Loucy (cell line): Measurements from ENCODE around the gene PXT1.

Experiments
- H2AFZ ChIP-seq: fragments of 200-600 bp; sonication (generic); 2 replicates; pipeline ENCODE4 v1.6.0; 2016; ENCODE audit warnings: antibody characterized with exemption, mild to moderate bottlenecking, low read length, moderate library complexity
- H3F3A ChIP-seq: fragments of 200-600 bp; 2 replicates; pipeline ENCODE4 v1.6.0; 2016; ENCODE audit warnings: antibody characterized with exemption, low read depth, mild to moderate bottlenecking
- H3K27me3 ChIP-seq: fragments of 200-600 bp; sonication (generic); 2 replicates; pipeline ENCODE4 v1.6.1; 2014; ENCODE audit warnings: low read length, mild to moderate bottlenecking; ENCODE audit not compliant: insufficient read depth, poor library complexity, severe bottlenecking
- H3K36me3 ChIP-seq: fragments of 200-600 bp; sonication (generic); 2 replicates; pipeline ENCODE4 v1.6.1; 2016; ENCODE audit warnings: low read length; ENCODE audit not compliant: insufficient read depth
- H3K4me1 ChIP-seq: fragments of 200-600 bp; sonication (generic); 2 replicates; pipeline ENCODE4 v1.5.1; 2014; ENCODE audit warnings: low read length, mild to moderate bottlenecking; ENCODE audit not compliant: insufficient read depth, poor library complexity, severe bottlenecking
- H3K4me2 ChIP-seq: fragments of 200-600 bp; sonication (generic); 2 replicates; pipeline ENCODE4 v1.6.0; 2014; ENCODE audit warnings: antibody characterized with exemption, low read length, low read depth, mild to moderate bottlenecking; ENCODE audit not compliant: poor library complexity, severe bottlenecking
- H3K4me3 ChIP-seq: fragments of 200-600 bp; sonication (generic); 2 replicates; pipeline ENCODE4 v1.5.1; 2014; ENCODE audit warnings: low read length, mild to moderate bottlenecking, mixed read lengths; ENCODE audit not compliant: poor library complexity, severe bottlenecking
- H3K79me2 ChIP-seq: fragments of 200-600 bp; sonication (generic); 2 replicates; pipeline ENCODE4 v1.6.1; 2014; ENCODE audit warnings: low read length; ENCODE audit not compliant: insufficient read depth
- H3K9ac ChIP-seq: fragments of 200-600 bp; sonication (generic); 2 replicates; pipeline ENCODE4 v1.6.0; 2014; ENCODE audit warnings: mild to moderate bottlenecking, low read depth, low read length, moderate library complexity; ENCODE audit not compliant: poor library complexity, severe bottlenecking
- H3K9me2 ChIP-seq: fragments of 200-600 bp; sonication (generic); replicated peaks from 2 replicates; pipeline ENCODE4 v1.6.1; 2016; ENCODE audit warnings: low read depth, low read length, mixed read lengths
- H3K9me3 ChIP-seq: fragments of 200-600 bp; sonication (generic); 2 replicates; pipeline ENCODE4 v1.6.1; 2014; ENCODE audit warnings: mild to moderate bottlenecking, antibody characterized with exemption, low read length, low read depth; ENCODE audit not compliant: insufficient read depth
- H4K20me1 ChIP-seq: fragments of 200-600 bp; sonication (generic); 2 replicates; pipeline ENCODE4 v1.6.0; 2014; ENCODE audit warnings: antibody characterized with exemption, low read length, mild to moderate bottlenecking; ENCODE audit not compliant: insufficient read depth, poor library complexity, severe bottlenecking
- EZH2phosphoT487 ChIP-seq: fragments of 200-600 bp; IDR thresholded peaks from 2 replicates; pipeline ENCODE4 v1.6.1; 2018; ENCODE audit warnings: antibody characterized with exemption, mild to moderate bottlenecking, moderate library complexity, borderline replicate concordance
- TF ChIP-seq, protein P1 (sequence below): fragments of 200-600 bp; sonication (generic); conservative IDR thresholded peaks from 2 replicates; pipeline ENCODE4 v1.5.1; 2014; ENCODE audit warnings: mild to moderate bottlenecking, antibody characterized with exemption, low read length

Gene PXT1

DNA sequence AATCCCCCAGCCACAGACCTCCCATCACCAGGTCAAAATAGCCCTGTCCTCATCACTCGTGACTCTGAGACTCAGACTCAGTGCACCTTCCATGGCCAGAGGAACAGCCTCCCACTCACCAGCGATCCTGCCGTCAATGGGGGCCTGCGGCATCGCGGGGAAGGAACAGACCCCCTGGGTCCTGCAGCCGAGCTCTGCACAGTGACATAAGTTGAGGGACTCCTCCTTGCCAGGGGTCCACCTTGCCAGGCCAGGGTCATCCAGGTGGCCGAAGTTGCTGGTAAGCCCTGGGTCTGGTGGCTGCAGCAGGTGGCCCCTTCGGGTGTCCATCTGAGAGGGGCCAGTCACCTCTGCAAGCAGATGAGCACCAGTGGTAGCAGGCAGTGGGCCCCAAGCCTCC, 71.4 kb downstream of the PXT1 start:
- Histone ChIP-seq H3K9me3 (no peaks in the 10 kb centered on the region), H3K9me2 (no peaks in the 10 kb centered on the region)
- TF ChIP-seq, protein P1, sequence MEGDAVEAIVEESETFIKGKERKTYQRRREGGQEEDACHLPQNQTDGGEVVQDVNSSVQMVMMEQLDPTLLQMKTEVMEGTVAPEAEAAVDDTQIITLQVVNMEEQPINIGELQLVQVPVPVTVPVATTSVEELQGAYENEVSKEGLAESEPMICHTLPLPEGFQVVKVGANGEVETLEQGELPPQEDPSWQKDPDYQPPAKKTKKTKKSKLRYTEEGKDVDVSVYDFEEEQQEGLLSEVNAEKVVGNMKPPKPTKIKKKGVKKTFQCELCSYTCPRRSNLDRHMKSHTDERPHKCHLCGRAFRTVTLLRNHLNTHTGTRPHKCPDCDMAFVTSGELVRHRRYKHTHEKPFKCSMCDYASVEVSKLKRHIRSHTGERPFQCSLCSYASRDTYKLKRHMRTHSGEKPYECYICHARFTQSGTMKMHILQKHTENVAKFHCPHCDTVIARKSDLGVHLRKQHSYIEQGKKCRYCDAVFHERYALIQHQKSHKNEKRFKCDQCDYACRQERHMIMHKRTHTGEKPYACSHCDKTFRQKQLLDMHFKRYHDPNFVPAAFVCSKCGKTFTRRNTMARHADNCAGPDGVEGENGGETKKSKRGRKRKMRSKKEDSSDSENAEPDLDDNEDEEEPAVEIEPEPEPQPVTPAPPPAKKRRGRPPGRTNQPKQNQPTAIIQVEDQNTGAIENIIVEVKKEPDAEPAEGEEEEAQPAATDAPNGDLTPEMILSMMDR, result no peak
- no peak for TF ChIP-seq EZH2phosphoT487

DNA sequence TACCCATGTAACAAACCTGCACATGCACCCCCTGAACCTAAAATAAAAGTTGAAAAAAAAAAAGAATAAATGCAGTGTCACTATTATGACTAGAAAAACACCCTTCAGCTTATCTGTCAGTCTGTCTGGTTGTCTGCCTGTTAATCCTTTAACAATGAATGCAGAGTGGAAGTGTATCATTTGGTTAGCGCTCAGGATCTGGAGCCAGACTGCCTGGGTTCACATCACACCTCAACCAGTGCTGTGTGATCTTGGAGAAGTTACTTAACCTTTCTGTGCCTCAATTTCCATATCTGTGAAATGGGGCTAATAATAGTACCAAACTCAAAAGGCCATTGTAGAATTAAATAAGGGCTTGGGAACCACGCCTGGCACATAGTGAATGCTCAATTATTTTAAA, 72.0 kb downstream of the PXT1 start:
- Histone ChIP-seq H3F3A (no peaks in the 10 kb centered on the region), H3K4me2 (no peak overlapping the region), H3K36me3 (no peaks in the 10 kb centered on the region), H3K9me2 (no peaks in the 10 kb centered on the region), H3K27me3 (no peaks in the 10 kb centered on the region), H3K9me3 (no peaks in the 10 kb centered on the region), H3K4me3 (no peak overlapping the region), H3K9ac (no peak overlapping the region), H4K20me1 (no peaks in the 10 kb centered on the region), H2AFZ (no peak overlapping the region), H3K79me2 (no peaks in the 10 kb centered on the region), H3K4me1 (no peaks in the 10 kb centered on the region)
- TF ChIP-seq EZH2phosphoT487, result no peak
- TF ChIP-seq, protein P1, result no peak

More for the DNA sequence above, 71.4 kb downstream of the PXT1 start:
- Histone ChIP-seq H4K20me1 (no peaks in the 10 kb centered on the region), H3K9ac (no peak overlapping the region), H2AFZ (no peak overlapping the region), H3K27me3 (no peaks in the 10 kb centered on the region), H3K36me3 (no peaks in the 10 kb centered on the region), H3K4me2 (no peak overlapping the region), H3K79me2 (no peaks in the 10 kb centered on the region), H3K4me1 (no peaks in the 10 kb centered on the region), H3F3A (no peaks in the 10 kb centered on the region), H3K4me3 (no peak overlapping the region)

DNA sequence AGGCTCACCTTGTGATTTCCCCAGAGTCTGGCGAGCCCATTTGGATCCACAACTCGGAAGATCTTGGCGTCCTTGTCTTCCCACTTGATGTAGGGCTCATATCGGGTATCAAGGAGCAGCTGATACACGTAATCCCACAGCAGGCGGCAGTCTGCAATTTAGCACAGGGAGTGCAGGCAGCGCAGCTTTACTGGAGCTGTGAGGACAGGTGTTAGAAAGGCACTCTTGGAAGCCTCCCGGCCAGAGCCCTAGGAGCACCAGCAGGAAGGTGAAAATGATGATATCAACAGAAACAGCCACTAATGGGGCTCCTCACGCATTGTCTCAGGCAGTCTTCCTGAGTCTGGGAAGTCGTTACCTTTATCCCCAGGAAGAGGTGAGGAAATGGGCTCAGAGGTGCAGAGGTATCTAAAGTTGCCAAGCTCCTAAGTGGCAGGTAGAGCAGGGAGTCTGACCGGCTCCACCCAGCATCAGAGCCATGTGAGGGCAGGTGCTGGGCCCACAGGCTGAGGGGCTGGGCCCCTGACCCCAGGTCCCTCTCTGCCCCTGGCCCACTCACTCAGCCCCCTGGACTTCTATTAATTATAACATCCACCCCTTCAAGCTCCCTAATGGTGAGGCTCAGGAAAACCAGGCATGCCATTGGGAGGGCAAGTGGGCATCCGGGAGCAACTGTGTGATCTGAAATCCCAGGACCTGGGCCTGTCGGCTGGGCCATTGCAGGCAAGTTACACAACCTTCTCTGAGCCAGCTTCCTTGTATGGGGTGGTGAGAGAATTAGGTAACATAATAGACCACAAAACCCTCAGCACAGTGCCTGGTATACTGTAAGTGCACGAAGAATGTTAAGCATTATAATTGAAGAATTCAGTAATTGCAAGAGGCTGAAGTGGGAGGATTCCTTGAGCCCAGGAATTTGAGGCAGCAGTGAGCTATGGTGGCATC, 73.5 kb downstream of the PXT1 start:
- Histone ChIP-seq H3F3A (no peaks in the 10 kb centered on the region), H3K4me2 (no peak overlapping the region), H3K27me3 (no peaks in the 10 kb centered on the region), H3K9me2 (no peaks in the 10 kb centered on the region), H4K20me1 (no peaks in the 10 kb centered on the region), H3K79me2 (no peaks in the 10 kb centered on the region), H2AFZ (no peak overlapping the region), H3K36me3 (no peaks in the 10 kb centered on the region), H3K4me1 (no peaks in the 10 kb centered on the region), H3K4me3 (no peak overlapping the region), H3K9me3 (no peaks in the 10 kb centered on the region), H3K9ac (no peak overlapping the region)
- no peak for TF ChIP-seq EZH2phosphoT487
- TF ChIP-seq, protein P1, result no peak
